Hepatocyte (in vitro differentiated cells): ENCODE results near the gene ASAP2. TPM values are rescaled to one million over a fixed set of nuclear protein-coding genes. Genes with fewer than 3 reads are reported as not detected.

Experiments
- DNase-seq: peaks from one replicate; pipeline ENCODE4 v3.0.0-alpha.2; 2016; ENCODE audit warnings: low spot score
- H2AFZ ChIP-seq: fragments of 200-600 bp; sonication (generic); 2 replicates; pipeline ENCODE4 v1.6.0; 2016; ENCODE audit warnings: antibody characterized with exemption, mild to moderate bottlenecking
- H3K27ac ChIP-seq: fragments of 200-600 bp; sonication (generic); 2 replicates; pipeline ENCODE4 v1.5.1; 2016; ENCODE audit warnings: mild to moderate bottlenecking
- H3K27me3 ChIP-seq: fragments of 200-600 bp; sonication (generic); 2 replicates; pipeline ENCODE4 v1.6.1; 2016
- H3K36me3 ChIP-seq: fragments of 200-600 bp; sonication (generic); replicated peaks from 2 replicates; pipeline ENCODE4 v1.5.1; 2016; ENCODE audit warnings: low read depth; ENCODE audit not compliant: insufficient read depth
- H3K4me1 ChIP-seq: fragments of 200-600 bp; sonication (generic); 2 replicates; pipeline ENCODE4 v1.5.1; 2016; ENCODE audit warnings: mild to moderate bottlenecking, moderate library complexity; ENCODE audit not compliant: insufficient read depth
- H3K4me2 ChIP-seq: fragments of 200-600 bp; sonication (generic); 2 replicates; pipeline ENCODE4 v1.6.0; 2016
- H3K4me3 ChIP-seq: fragments of 200-600 bp; sonication (generic); 2 replicates; pipeline ENCODE4 v1.5.1; 2016; ENCODE audit warnings: mild to moderate bottlenecking
- H3K79me2 ChIP-seq: fragments of 200-600 bp; sonication (generic); 2 replicates; pipeline ENCODE4 v1.6.0; 2017; ENCODE audit warnings: mild to moderate bottlenecking
- H3K9me2 ChIP-seq: fragments of 200-600 bp; sonication (generic); replicated peaks from 2 replicates; pipeline ENCODE4 v1.6.0; 2017; ENCODE audit warnings: mild to moderate bottlenecking; ENCODE audit not compliant: insufficient read depth
- H3K9me3 ChIP-seq: fragments of 200-600 bp; sonication (generic); 2 replicates; pipeline ENCODE4 v1.5.1; 2016; ENCODE audit warnings: low read depth, mild to moderate bottlenecking
- H4K20me1 ChIP-seq: fragments of 200-600 bp; sonication (generic); 2 replicates; pipeline ENCODE4 v1.6.0; 2016; ENCODE audit warnings: mild to moderate bottlenecking; ENCODE audit not compliant: insufficient read depth, poor library complexity, severe bottlenecking
- CTCF ChIP-seq: fragments of 200-600 bp; sonication (generic); IDR thresholded peaks from 2 replicates; pipeline ENCODE4 v1.5.1; 2016; ENCODE audit warnings: antibody characterized with exemption, mild to moderate bottlenecking; ENCODE audit not compliant: poor library complexity
- EZH2 ChIP-seq: fragments of 200-600 bp; sonication (generic); IDR thresholded peaks from 2 replicates; pipeline ENCODE4 v1.6.1; 2016; ENCODE audit warnings: antibody characterized with exemption, mild to moderate bottlenecking, borderline replicate concordance
- EZH2phosphoT487 ChIP-seq: fragments of 200-600 bp; sonication (generic); IDR thresholded peaks from one replicate; pipeline ENCODE4 v1.6.1; 2018; ENCODE audit warnings: antibody characterized with exemption, mild to moderate bottlenecking, low read depth, moderate library complexity; ENCODE audit not compliant: unreplicated experiment, severe bottlenecking
- WGBS: methylation state at CpG from one replicate; pipeline ENCODE4 v1.1.6; 2016; ENCODE audit warnings: low lambda C conversion rate; ENCODE audit errors: missing lambda C conversion rate; 5-methylcytosine and 5-hydroxymethylcytosine counted together
- polyA plus RNA-seq: library from polyadenylated mRNA; unstranded; fragments of >200 nt; fragmentation: Nextera tagmentation; extraction: Ambion mirVana; gene quantifications from 2 replicates; pipeline ENCODE4 v1.2.1, GENCODE V29; 2016
- total RNA-seq: library from RNA; depleted of rRNA; stranded (reverse); fragments of >200 nt; gene quantifications from 2 replicates; pipeline ENCODE4 v1.2.3, GENCODE V29; 2014

ASAP2 gene
- total and polyA plus RNA-seq, 2 experiments from 2014 or later, result 13.7 to 21.3 TPM

DNA sequence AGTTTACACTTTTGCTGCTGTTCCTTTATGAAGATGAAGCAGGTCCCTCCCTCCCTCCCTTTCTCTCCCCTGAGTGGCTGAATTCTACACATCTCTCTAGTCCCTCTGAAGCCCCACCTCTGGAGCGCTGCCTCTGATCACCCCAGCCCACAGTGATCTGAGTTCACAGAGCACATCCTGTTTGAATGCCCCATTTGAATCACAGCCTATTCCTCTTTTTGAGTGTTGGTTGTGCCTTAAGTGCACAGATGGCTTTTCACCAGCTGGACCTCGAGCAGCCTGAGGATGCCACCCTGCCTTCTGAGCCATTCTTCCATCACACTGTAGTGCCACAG, 129.6 kb downstream of the ASAP2 start:
- peak overlapping the region; percentile 48 for H3K4me2 ChIP-seq
- no peaks in the 10 kb centered on the region for H3K79me2 ChIP-seq
- H3K9me2 ChIP-seq, result no peaks in the 10 kb centered on the region
- no peak overlapping the region for H2AFZ ChIP-seq
- H3K27ac ChIP-seq, result peak overlapping the region; percentile 73
- no peaks in the 10 kb centered on the region for H3K9me3 ChIP-seq
- 88% methylated on average over 2 of the region's 2 CpGs for WGBS
- H3K27me3 ChIP-seq, result no peaks in the 10 kb centered on the region
- no peaks in the 10 kb centered on the region for H3K36me3 ChIP-seq
- DNase-seq, result no peak
- H3K4me3 ChIP-seq, result no peak overlapping the region
- TF ChIP-seq CTCF (no peak), EZH2 (no peak), EZH2phosphoT487 (no peak)
- no peaks in the 10 kb centered on the region for H4K20me1 ChIP-seq
- peaks cover 38% of the 10 kb centered on the region for H3K4me1 ChIP-seq

DNA sequence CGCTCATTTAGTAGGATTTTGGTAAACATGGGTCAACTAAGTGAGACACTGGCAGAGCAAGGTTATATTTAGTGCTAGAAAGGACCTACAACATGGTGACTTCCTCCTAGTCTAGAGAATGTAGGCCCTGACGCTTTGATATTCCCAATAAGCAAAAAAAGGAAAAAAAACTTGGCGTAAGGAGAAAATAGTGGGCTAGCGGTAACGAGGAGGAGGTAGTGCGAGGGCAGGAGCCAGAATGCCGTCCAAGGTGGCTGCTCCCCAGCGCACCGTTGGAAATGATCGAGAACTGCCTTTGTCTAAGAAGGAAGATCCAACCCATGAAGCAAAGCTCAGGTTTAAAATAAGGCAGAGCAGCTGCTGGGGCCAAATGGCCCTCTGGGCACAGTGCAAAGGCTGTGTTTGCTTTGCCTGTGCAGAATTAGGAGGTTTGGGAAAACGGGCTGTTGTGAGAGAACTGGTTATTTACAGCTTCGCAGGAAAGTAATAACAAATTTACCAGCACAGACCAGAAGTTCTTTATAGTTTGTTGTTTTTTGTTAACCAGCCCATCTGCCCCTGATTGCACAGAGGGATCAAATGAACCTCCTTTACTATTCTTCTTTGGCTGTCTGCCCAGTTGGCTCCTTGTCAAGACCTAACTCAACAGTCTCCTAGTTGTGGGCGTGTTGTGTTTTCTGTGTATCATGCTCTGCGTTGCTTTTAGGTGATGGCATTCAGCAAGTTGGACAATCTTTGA, 130.1 kb downstream of the ASAP2 start:
- Histone ChIP-seq H3K9me2 (no peaks in the 10 kb centered on the region), H3K4me2 (peak overlapping the region; percentile 48), H3K27ac (peak overlapping the region; percentile 73), H3K4me3 (no peak overlapping the region), H3K9me3 (no peaks in the 10 kb centered on the region), H3K79me2 (no peaks in the 10 kb centered on the region), H3K36me3 (no peaks in the 10 kb centered on the region), H4K20me1 (no peaks in the 10 kb centered on the region), H2AFZ (no peak overlapping the region), H3K4me1 (peaks cover 34% of the 10 kb centered on the region), H3K27me3 (no peaks in the 10 kb centered on the region)
- WGBS, result 58% methylated on average over 14 of the region's 14 CpGs
- DNase-seq, result peak; percentile 88
- TF ChIP-seq EZH2 (no peak), EZH2phosphoT487 (no peak), CTCF (no peak)

GRCh38 chr2:9337901-9338300, 131.3 kb downstream of the ASAP2 start:
- WGBS, result 96% methylated on average over 8 of the region's 8 CpGs
- DNase-seq, result no peak
- TF ChIP-seq EZH2 (no peak), CTCF (no peak), EZH2phosphoT487 (no peak)
- no peaks in the 10 kb centered on the region for H3K36me3 ChIP-seq
- no peaks in the 10 kb centered on the region for H3K27me3 ChIP-seq
- H2AFZ ChIP-seq, result no peak overlapping the region
- no peaks in the 10 kb centered on the region for H4K20me1 ChIP-seq
- H3K9me3 ChIP-seq, result no peaks in the 10 kb centered on the region
- H3K9me2 ChIP-seq, result no peaks in the 10 kb centered on the region
- no peaks in the 10 kb centered on the region for H3K79me2 ChIP-seq
- H3K27ac ChIP-seq, result no peak overlapping the region
- no peak overlapping the region for H3K4me3 ChIP-seq
- H3K4me1 ChIP-seq, result peaks cover 26% of the 10 kb centered on the region
- no peak overlapping the region for H3K4me2 ChIP-seq
